OCI-LY3 (cell line): Measurements from ENCODE around the gene SDK1.

Source experiments
- H2AFZ ChIP-seq: fragments of 200-600, 300-600 bp; shearing (Covaris generic); 2 replicates; pipeline ENCODE4 v1.6.0; 2014; ENCODE audit warnings: antibody characterized with exemption, low read depth, low read length
- H3K27ac ChIP-seq: fragments of 200-600, 300-600 bp; sonication (generic); 2 replicates; pipeline ENCODE4 v1.5.1; 2014; ENCODE audit warnings: mild to moderate bottlenecking, low read length, moderate library complexity, mixed read lengths
- H3K27me3 ChIP-seq: fragments of 200-600, 300-600 bp; sonication (generic); 2 replicates; pipeline ENCODE4 v1.6.1; 2014; ENCODE audit warnings: low read depth, low read length, mixed read lengths
- H3K36me3 ChIP-seq: fragments of 200-600, 300-600 bp; sonication (generic); replicated peaks from 2 replicates; pipeline ENCODE3; 2014; ENCODE audit warnings: low read depth, low read length, mixed read lengths
- H3K4me1 ChIP-seq: fragments of 300-600, 200-600 bp; sonication (generic); 2 replicates; pipeline ENCODE4 v1.6.1; 2014; ENCODE audit warnings: low read length, mixed read lengths
- H3K4me2 ChIP-seq: fragments of 200-600, 300-600 bp; sonication (generic); 2 replicates; pipeline ENCODE4 v1.6.1; 2014; ENCODE audit warnings: low read length, mixed read lengths
- H3K4me3 ChIP-seq: fragments of 300-600, 200-600 bp; sonication (generic); 2 replicates; pipeline ENCODE4 v1.5.1; 2014; ENCODE audit warnings: antibody characterized with exemption, mild to moderate bottlenecking, low read length, moderate library complexity
- H3K79me2 ChIP-seq: fragments of 300-600, 200-600 bp; shearing (Covaris generic); 2 replicates; pipeline ENCODE4 v1.6.1; 2014; ENCODE audit warnings: mild to moderate bottlenecking, low read length, mixed read lengths
- H3K9ac ChIP-seq: fragments of 300-600, 200-600 bp; shearing (Covaris generic); 2 replicates; pipeline ENCODE4 v1.6.0; 2014; ENCODE audit warnings: mild to moderate bottlenecking, low read length, moderate library complexity
- H3K9me3 ChIP-seq: fragments of 200-600, 300-600 bp; shearing (Covaris generic); 2 replicates; pipeline ENCODE4 v1.6.1; 2014; ENCODE audit warnings: low read length, mixed read lengths; ENCODE audit not compliant: insufficient read depth
- H4K20me1 ChIP-seq: fragments of 200-600, 300-600 bp; sonication (generic); 2 replicates; pipeline ENCODE4 v1.6.1; 2016; ENCODE audit warnings: low read length, mixed read lengths; ENCODE audit not compliant: insufficient read depth
- EZH2phosphoT487 ChIP-seq: fragments of 200-600 bp; shearing (Covaris generic); IDR thresholded peaks from 2 replicates; pipeline ENCODE4 v1.6.1; 2018; ENCODE audit warnings: antibody characterized with exemption, mixed run types, low read depth
- TF ChIP-seq, protein P1 (sequence below): fragments of 200-600, 300-600 bp; sonication (generic); IDR thresholded peaks from 2 replicates; pipeline ENCODE4 v1.5.1; 2014; ENCODE audit warnings: antibody characterized with exemption, low read length, low read depth

Gene SDK1

DNA sequence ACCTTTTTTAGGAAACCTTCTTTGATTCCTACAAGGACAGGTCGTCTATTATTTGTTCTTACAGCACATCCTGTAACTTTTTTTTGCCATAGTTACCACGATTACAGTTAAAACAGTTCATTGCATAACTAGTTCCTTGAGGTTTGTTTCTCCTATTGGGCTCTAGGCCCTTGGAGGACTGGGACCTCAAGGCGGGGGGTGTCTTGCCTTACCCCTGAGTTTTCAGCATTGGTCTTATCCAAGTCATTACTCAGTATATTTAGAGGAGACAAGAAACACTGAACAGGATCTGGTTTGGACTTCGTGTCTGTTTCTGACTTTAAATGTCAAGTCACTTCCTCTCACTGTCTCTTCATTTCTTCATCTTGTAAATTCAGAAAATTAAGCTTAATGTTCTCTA lies 369.8 kb downstream of the SDK1 start:
- Histone ChIP-seq H3K27me3 (no peaks in the 10 kb centered on the region), H3K9me3 (no peaks in the 10 kb centered on the region), H3K36me3 (no peaks in the 10 kb centered on the region), H3K79me2 (no peaks in the 10 kb centered on the region), H3K27ac (no peak overlapping the region), H2AFZ (no peak overlapping the region), H4K20me1 (no peaks in the 10 kb centered on the region), H3K4me1 (no peaks in the 10 kb centered on the region), H3K4me3 (no peak overlapping the region), H3K4me2 (no peak overlapping the region), H3K9ac (no peak overlapping the region)
- TF ChIP-seq, protein P1, sequence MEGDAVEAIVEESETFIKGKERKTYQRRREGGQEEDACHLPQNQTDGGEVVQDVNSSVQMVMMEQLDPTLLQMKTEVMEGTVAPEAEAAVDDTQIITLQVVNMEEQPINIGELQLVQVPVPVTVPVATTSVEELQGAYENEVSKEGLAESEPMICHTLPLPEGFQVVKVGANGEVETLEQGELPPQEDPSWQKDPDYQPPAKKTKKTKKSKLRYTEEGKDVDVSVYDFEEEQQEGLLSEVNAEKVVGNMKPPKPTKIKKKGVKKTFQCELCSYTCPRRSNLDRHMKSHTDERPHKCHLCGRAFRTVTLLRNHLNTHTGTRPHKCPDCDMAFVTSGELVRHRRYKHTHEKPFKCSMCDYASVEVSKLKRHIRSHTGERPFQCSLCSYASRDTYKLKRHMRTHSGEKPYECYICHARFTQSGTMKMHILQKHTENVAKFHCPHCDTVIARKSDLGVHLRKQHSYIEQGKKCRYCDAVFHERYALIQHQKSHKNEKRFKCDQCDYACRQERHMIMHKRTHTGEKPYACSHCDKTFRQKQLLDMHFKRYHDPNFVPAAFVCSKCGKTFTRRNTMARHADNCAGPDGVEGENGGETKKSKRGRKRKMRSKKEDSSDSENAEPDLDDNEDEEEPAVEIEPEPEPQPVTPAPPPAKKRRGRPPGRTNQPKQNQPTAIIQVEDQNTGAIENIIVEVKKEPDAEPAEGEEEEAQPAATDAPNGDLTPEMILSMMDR = no peak
- TF ChIP-seq EZH2phosphoT487 = no peak

- no peak overlapping the region for H3K4me3 ChIP-seq
- no peak overlapping the region for H3K4me2 ChIP-seq
- H4K20me1 ChIP-seq = no peaks in the 10 kb centered on the region
- H3K9me3 ChIP-seq = no peaks in the 10 kb centered on the region
- H2AFZ ChIP-seq = no peak overlapping the region
- no peaks in the 10 kb centered on the region for H3K79me2 ChIP-seq
- TF ChIP-seq EZH2phosphoT487 = no peak
- TF ChIP-seq, protein P1 = peak; percentile 25
- H3K4me1 ChIP-seq = no peaks in the 10 kb centered on the region
- no peak overlapping the region for H3K9ac ChIP-seq
- no peaks in the 10 kb centered on the region for H3K27me3 ChIP-seq
- H3K27ac ChIP-seq = no peak overlapping the region
- H3K36me3 ChIP-seq = no peaks in the 10 kb centered on the region
Measured at GRCh38 chr7:3673524-3673923, 372.5 kb downstream of the SDK1 start.

DNA sequence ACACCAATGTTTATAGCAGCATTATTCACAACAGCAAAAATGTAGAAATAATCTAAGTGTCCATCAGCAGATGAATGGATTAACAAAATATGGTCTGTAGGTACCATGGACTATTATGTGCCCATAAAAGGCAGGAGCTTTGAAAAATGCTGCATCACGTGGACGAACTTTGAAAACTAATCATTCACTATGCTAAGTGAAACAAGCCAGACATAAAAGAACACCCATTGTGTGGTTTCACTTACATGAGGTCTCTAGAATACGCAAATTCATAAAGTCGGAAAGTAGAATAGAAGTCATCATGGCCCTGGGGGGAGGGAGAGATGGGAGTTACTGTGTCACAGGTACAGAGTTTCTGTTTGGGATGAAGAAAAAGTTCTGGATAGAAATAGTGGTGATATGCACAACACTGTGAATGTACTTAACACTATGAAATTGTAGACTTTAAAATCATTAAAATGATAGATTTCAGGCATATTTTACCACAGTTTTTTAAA lies 377.3 kb downstream of the SDK1 start:
- Histone ChIP-seq H3K9me3 (no peaks in the 10 kb centered on the region), H3K27me3 (no peaks in the 10 kb centered on the region), H3K4me2 (no peak overlapping the region), H3K4me3 (no peak overlapping the region), H3K4me1 (no peaks in the 10 kb centered on the region), H3K36me3 (no peaks in the 10 kb centered on the region), H3K27ac (no peak overlapping the region), H2AFZ (no peak overlapping the region), H3K9ac (no peak overlapping the region), H4K20me1 (no peaks in the 10 kb centered on the region), H3K79me2 (no peaks in the 10 kb centered on the region)
- no peak for TF ChIP-seq EZH2phosphoT487
- TF ChIP-seq, protein P1 = no peak

- Histone ChIP-seq H3K9ac (no peak overlapping the region), H3K36me3 (no peaks in the 10 kb centered on the region), H3K4me3 (no peak overlapping the region), H3K27ac (no peak overlapping the region), H4K20me1 (no peaks in the 10 kb centered on the region), H3K79me2 (no peaks in the 10 kb centered on the region), H2AFZ (no peak overlapping the region), H3K9me3 (no peaks in the 10 kb centered on the region), H3K27me3 (no peaks in the 10 kb centered on the region), H3K4me2 (no peak overlapping the region), H3K4me1 (no peaks in the 10 kb centered on the region)
- TF ChIP-seq EZH2phosphoT487 = no peak
Measured at GRCh38 chr7:3682028-3682710, 381.1 kb downstream of the SDK1 start.
